Left ventricle myocardium superior (tissue), 1 donor: ENCODE results near the gene LIFR. TPM values are rescaled to one million over a fixed set of nuclear protein-coding genes. Genes with fewer than 3 reads are reported as not detected.
A peak's percentile ranks its signal among the peaks of the same experiment; 100 is the strongest.

Experiments used
- ATAC-seq: fragments of 200-7000 bp; cut with Tn5 transposase; one replicate; pipeline ENCODE4 v1.9.1; 2020; ENCODE audit warnings: mild to moderate bottlenecking, moderate library complexity
- DNase-seq: peaks from one replicate; pipeline ENCODE4 v3.0.0-alpha.2; 2020
- intact Hi-C: fragments of 100-400 bp; cut with micrococcal nuclease; formaldehyde crosslinking; loops from one replicate; pipeline ENCODE4 v1.11.0; 2022
- total RNA-seq: library from RNA; stranded (reverse); fragmentation: NEBNext Ultra II Directional; extraction: Animal tissue kit (Norgen Biotek cat#: 25700); gene quantifications from one replicate; pipeline ENCODE4 v1.2.1, GENCODE V29; 2021
- donor health status: DM: no; HTN: yes; CAD: no; lungs with severe emphysema.

LIFR gene
- total RNA-seq, 1 donor from 2014 or later: 61.1 TPM

DNA sequence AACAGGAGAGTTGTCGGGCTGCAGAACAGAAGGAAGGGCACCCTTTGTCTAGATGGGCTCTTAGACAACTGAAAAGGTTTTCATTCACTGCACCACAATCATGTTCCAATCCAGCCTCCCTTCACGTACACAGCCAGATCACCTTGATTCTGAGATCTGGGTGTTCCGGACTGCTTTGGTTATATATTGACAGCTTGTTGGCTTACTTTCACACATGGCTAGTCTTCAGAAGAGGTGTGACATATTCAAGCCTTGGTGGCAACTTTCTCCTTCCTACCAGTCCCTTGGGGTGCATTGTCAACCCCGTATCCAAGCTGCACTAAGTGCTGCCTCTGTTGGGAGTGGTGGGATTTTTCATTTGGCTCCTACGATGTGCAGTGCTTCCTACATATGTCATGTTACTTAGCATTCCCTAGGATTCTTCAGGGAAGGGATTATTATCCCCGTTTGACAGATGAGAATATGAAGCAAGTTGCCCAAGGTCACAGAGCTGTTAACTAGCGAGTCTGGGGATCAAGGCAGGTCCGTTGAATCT is 100.6 kb downstream of the LIFR start:
- ATAC-seq: no peak
- intact Hi-C loops: no loop called here
- no peak for DNase-seq

DNA sequence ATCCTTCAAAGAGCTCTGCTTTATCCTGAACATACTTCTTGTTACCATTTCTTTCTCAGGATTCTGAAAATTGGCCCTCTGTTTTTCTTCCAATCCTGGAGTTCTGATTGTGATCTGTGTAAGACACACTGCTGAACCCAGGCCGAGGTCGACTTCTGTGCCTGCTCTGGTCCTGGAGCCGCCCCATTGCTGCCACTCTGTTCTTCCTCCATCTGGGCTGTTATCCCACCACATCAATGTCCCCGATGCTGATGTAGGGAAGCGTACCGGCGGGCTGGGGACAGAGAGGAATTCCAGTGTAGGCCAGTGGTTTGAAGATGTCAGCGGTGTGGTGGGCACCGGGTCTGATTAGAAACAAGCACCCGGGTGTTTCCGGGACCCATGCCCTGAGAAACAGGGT is 102.5 kb downstream of the LIFR start:
- ATAC-seq (no peak), DNase-seq (no peak)
- intact Hi-C loops: no loop called here

- no peak for ATAC-seq
- no peak for DNase-seq
- intact Hi-C loops: no loop called here
Observed at GRCh38 chr5:38453506-38453905, 102.9 kb downstream of the LIFR start.

GRCh38 chr5:38452201-38452600 is 104.2 kb downstream of the LIFR start:
- intact Hi-C loops: no loop called here
- ATAC-seq (no peak), DNase-seq (no peak)

DNA sequence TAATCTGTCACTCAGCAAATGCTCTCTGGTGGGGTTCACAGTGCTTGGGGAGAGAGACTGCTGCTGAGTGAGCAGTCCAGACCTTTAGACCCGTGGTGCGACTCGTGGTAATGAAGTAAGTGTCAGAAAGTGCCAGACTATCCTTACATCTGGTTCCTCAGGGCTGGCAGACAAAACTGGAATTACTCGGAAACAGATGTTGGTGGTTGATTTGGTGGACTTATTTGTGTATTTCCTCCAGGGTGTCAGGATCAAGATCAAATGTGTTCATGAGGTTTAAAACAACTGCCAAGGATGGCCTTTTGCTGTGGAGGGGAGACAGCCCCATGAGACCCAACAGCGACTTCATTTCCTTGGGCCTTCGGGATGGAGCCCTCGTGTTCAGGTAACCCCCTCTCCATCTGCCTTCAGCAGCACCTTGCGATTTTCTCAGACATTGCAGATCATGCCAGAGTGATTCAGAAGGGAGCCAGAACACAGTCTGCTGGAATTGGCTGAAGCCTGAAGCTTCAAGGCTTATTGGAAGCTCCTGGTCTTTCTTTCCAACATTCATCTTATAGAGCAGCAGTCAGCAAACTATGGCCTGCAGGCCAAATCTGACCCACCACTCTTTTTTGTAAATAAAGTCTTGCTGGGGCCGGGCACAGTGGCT is 105.2 kb downstream of the LIFR start:
- intact Hi-C loops: no loop called here
- ATAC-seq (peak; percentile 54), DNase-seq (no peak)

DNA sequence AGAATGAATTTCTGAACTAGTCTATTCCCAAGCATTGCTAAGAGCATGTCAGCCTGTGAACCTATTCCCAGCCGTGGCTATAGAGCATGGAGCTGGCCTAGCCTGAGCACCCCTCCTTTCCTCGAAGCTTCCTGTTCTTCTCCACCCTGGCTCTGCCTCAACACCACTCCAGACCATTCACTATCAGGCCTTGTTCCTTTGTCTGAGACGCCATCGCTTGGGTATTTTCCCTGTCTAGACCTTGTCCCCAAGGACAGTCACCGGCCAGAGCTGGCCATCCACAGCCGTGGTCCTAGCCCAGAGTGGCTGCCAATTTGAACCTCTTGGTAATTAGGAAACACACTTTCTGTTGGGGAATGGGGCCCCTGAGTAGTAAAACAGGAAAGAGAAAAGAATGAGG is 105.8 kb downstream of the LIFR start:
- peak; percentile 41 for DNase-seq
- peak; percentile 52 for ATAC-seq
- intact Hi-C loops: no loop called here

GRCh38 chr5:38448568-38449350 is 107.7 kb downstream of the LIFR start:
- intact Hi-C loops: loop anchor here (10.0 kb wide), 1 partner anchor 106 kb away; the partner anchor contains the start of gene LIFR
- ATAC-seq: peak; percentile 10
- no peak for DNase-seq

- intact Hi-C loops: loop anchor here (10.0 kb wide), 1 partner anchor 107 kb away; the partner anchor contains the start of gene LIFR
- DNase-seq: peak; percentile 57
Observed at GRCh38 chr5:38447786-38448185, 108.7 kb downstream of the LIFR start.

DNA sequence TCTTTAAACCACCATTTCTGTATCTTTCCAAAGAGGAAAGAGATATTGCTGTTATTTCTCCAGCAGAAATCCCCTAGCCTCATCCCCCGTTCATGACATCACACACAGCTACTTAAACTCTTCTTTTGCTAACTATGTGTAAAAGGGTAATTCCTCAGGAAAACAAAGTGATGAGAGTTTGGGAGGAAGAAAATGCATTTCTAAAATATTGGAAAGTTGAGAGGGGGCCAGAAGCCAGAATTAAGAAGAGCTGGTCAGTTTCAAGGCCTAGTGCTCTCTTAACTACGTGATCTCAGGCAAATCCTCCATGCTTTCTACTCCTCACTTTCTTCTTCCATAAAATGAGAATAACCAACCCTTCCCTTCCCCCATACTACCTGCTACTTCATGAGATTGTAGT is 109.4 kb downstream of the LIFR start:
- no peak for ATAC-seq
- intact Hi-C loops: loop anchor here (10.0 kb wide), 1 partner anchor 108 kb away; the partner anchor contains the start of gene LIFR
- no peak for DNase-seq

More at GRCh38 chr5:38447786-38448185, 108.7 kb downstream of the LIFR start:
- ATAC-seq: peak; percentile 82

- intact Hi-C loops: loop anchor here (10.0 kb wide), 1 partner anchor 109 kb away; the partner anchor contains the start of gene LIFR
Observed at GRCh38 chr5:38446029-38446522, 110.4 kb downstream of the LIFR start.

DNA sequence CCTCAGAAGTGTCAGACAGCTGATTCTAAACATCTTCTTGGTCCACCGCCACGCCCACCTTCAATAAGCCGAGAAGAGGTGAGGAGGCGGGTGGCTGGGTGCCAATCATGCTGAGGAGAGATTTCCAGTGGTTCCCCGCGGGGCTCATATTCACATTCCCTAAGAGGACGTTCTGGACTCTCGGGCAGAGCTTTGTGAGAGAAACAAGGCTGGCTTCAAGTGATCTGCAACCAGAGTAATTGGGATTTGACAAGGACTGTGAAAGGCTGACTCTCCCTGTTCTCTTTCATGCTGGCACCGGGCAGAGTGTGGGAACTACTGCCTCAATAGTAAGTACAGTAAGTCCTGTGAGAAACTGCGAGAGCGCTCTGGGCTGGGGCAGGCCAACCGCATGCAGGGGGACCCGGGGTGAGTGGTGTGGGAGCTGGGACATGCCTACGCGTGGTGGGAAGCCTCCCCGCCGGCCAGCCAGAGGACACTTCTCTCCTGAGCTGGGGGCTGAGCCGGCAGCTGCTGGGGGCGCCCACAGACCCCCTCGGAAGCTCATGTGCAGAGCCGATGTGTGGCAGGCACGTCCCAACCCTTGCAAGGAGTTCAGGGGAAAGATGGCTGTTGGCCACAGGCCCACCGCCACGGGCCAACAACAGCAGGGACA is 110.9 kb downstream of the LIFR start:
- intact Hi-C loops: loop anchor here (10.0 kb wide), 1 partner anchor 109 kb away; the partner anchor contains the start of gene LIFR
- ATAC-seq: no peak
- peak; percentile 62 for DNase-seq

More at GRCh38 chr5:38446029-38446522, 110.4 kb downstream of the LIFR start:
- ATAC-seq: no peak
- no peak for DNase-seq

DNA sequence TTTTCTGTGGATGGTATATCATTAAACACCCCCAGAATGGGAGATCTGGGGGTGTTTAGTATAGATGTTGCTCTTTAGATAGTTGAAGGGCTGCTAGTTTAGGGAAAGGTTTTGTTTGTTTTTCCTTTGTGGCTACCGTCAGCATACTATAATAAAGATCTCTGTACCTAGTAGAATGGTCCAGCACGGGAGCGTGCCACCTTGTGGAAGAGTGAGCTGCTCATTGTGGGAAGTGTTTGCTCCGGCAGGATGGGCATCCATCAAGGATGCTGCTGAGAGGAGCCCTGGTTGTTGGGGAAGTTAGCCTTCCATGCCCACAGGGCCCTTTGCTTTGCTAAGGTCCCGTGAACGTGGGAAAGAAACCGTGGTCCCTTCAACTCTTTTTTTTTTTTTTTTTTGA is 113.1 kb downstream of the LIFR start:
- ATAC-seq (no peak), DNase-seq (no peak)
- intact Hi-C loops: loop anchor here (5.0 to 10.0 kb wide), 2 partner anchors 111 to 369 kb away; partner anchors contain the start of gene LIFR

DNA sequence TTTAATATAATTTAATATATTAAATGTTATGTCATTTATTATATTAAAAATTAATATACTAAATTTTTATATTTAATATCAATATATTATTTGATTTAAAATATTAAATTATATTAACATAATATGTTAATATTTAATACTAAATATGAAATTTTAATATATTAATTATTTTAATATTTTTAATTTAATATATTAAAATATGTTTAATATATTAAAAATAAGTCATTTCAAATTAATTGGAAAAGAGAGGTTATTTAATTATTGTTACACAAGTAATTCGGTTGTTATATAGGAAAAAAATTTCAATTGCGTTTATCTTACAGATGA is 114.2 kb downstream of the LIFR start:
- no peak for DNase-seq
- intact Hi-C loops: loop anchor here (5.0 to 10.0 kb wide), 2 partner anchors 113 to 370 kb away; partner anchors contain the start of gene LIFR
- no peak for ATAC-seq

GRCh38 chr5:38441453-38442246 is 114.8 kb downstream of the LIFR start:
- intact Hi-C loops: loop anchor here (2.0 to 10.0 kb wide), 3 partner anchors 113 to 371 kb away; partner anchors contain the start of gene LIFR
- DNase-seq (peak; percentile 86), ATAC-seq (peak; percentile 97)

GRCh38 chr5:38438757-38439156 is 117.7 kb downstream of the LIFR start:
- intact Hi-C loops: no loop called here
- DNase-seq (no peak), ATAC-seq (no peak)

GRCh38 chr5:38434966-38435705 is 121.3 kb downstream of the LIFR start:
- no peak for ATAC-seq
- DNase-seq: no peak
- intact Hi-C loops: no loop called here

GRCh38 chr5:38433160-38433861 is 123.1 kb downstream of the LIFR start:
- DNase-seq (peak; percentile 79), ATAC-seq (peak; percentile 95)
- intact Hi-C loops: no loop called here
